ENCODE results near the gene PABPC1L. TPM values are rescaled to one million over a fixed set of nuclear protein-coding genes. Genes with fewer than 3 reads are reported as not detected.
"Not testable (repeated sequence)": the region's sequence is repeated elsewhere in the genome, so short reads cannot be mapped to it uniquely, and the experiment has no call there.

Gene PABPC1L
- total and polyA plus RNA-seq, 2 donors (not counting 1 experiment from before 2014, with no cell fraction given), result 105 to 295 TPM

DNA sequence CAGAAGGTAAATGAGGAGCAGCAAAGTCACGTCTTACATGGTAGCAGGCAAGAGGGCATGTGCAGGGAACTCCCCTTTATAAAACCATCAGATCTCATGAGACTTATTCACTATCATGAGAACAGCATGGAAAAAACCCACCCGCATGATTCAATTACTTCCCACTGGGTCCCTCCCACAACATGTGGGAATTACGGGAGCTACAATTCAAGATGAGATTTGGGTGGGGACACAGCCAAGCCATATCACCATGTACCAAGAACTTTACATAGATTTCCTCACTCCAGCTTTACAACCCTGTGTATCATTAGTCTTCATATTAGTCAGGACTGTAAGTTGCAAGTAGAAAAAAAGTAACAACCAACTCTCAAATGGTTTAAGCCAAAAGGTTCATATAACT, 45.4 kb upstream of the PABPC1L start:
- H3K4me3 Mint-ChIP-seq; DNase-seq; CTCF ChIA-PET; intact Hi-C loops (cut with micrococcal nuclease); H3K9ac ChIP-seq (ENCODE audit: low read length); H3K4me2 ChIP-seq (replicated peaks; ENCODE audit: low read depth, low read length, poor library complexity, severe bottlenecking); H3K27ac Mint-ChIP-seq; ATAC-seq (ENCODE audit: low read depth); H3K79me2 ChIP-seq (ENCODE audit: control insufficient read depth, insufficient read depth, low read length); H3K9me3 ChIP-seq (ENCODE audit: control extremely low read depth in 1 of 3, control insufficient read depth in 2 of 3, insufficient read depth in 1 of 3, low read length in 2 of 3); H3K36me3 ChIP-seq (replicated peaks in 1 of 2; ENCODE audit: control extremely low read depth in 1 of 2, control insufficient read depth in 1 of 2, extremely low read depth in 1 of 2, insufficient read depth in 2 of 2, low read length in 1 of 2); H3K27ac ChIP-seq (ENCODE audit: low read length in 2 of 2); H2AFZ ChIP-seq (ENCODE audit: insufficient read depth, low read depth, low read length, poor library complexity, severe bottlenecking); H3K4me1 Mint-ChIP-seq; H3K4me1 ChIP-seq (ENCODE audit: control insufficient read depth in 2 of 2, insufficient read depth in 2 of 2, low read length in 2 of 2); H3K9me3 Mint-ChIP-seq (ENCODE audit: insufficient read depth); H3K27me3 ChIP-seq (replicated peaks in 1 of 4; ENCODE audit: control extremely low read depth in 1 of 4, control insufficient read depth in 3 of 4, insufficient read depth in 4 of 4, low read length in 3 of 4); H4K20me1 ChIP-seq (ENCODE audit: control insufficient read depth, insufficient read depth, low read length, poor library complexity, severe bottlenecking); POLR2A ChIA-PET; H3K27me3 Mint-ChIP-seq; H3K4me3 ChIP-seq (ENCODE audit: control extremely low read depth in 1 of 5, extremely low read depth in 1 of 5, insufficient read depth in 1 of 5, low read depth in 2 of 5, low read length in 4 of 5): not testable (repeated sequence)
- WGBS (ENCODE audit: insufficient coverage), result 83% methylated on average over 2 of the region's 3 CpGs

DNA sequence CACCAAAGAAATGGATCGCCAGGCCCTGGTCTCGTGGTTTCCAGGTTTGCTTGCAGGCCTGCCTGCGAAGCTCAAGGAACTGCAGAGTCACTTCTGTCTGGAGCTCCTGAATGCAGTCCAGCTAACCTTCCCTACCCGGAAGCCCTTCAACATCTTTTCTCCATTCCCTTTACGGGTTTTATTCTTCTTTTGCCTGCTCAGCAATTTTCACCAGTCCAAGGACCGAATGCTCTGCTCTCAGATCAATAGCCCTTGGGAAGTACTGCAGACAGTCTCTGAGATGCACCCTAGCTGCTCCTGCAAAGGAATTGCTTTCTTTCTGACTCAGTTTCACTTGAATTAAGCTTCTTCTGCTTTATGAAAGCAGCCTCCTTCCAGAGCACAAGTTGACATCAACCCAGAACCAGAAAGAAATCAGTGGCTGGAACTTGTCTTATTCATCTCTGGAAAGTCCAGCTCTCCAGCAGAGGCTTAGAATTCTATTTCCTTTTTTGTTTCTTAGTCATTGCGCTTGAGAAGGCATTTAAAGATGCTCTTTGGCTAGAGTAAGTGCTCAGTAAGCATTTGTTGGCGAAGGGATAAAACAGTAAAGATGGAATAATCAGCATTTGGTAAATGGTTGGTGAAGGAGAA, 43.0 kb upstream of the PABPC1L start:
- WGBS (ENCODE audit: insufficient coverage), result 28% methylated on average over 8 of the region's 8 CpGs
- Histone ChIP-seq H3K79me2 (ENCODE audit: control insufficient read depth, insufficient read depth, low read length) (no peaks in the 10 kb centered on the region), H3K27me3 (replicated peaks in 1 of 4; ENCODE audit: control extremely low read depth in 1 of 4, control insufficient read depth in 3 of 4, insufficient read depth in 4 of 4, low read length in 3 of 4) (peaks cover 0 to 7% (median 1%) of the 10 kb centered on the region in 4 experiments), H3K9me3 (ENCODE audit: control extremely low read depth in 1 of 3, control insufficient read depth in 2 of 3, insufficient read depth in 1 of 3, low read length in 2 of 3) (no peaks in the 10 kb centered on the region), H3K36me3 (replicated peaks in 1 of 2; ENCODE audit: control extremely low read depth in 1 of 2, control insufficient read depth in 1 of 2, extremely low read depth in 1 of 2, insufficient read depth in 2 of 2, low read length in 1 of 2) (no peaks in the 10 kb centered on the region), H3K9ac (ENCODE audit: low read length) (peak overlapping the region; percentile 6), H2AFZ (ENCODE audit: insufficient read depth, low read depth, low read length, poor library complexity, severe bottlenecking) (peak overlapping the region; percentile 43), H4K20me1 (ENCODE audit: control insufficient read depth, insufficient read depth, low read length, poor library complexity, severe bottlenecking) (no peaks in the 10 kb centered on the region), H3K27ac (ENCODE audit: low read length in 2 of 2) (no peak overlapping the region), H3K4me1 (ENCODE audit: control insufficient read depth in 2 of 2, insufficient read depth in 2 of 2, low read length in 2 of 2) (peaks cover 0 to 8% of the 10 kb centered on the region in 2 donors), H3K4me2 (replicated peaks; ENCODE audit: low read depth, low read length, poor library complexity, severe bottlenecking) (peak overlapping the region; percentile 63), H3K4me3 (ENCODE audit: control extremely low read depth in 1 of 5, extremely low read depth in 1 of 5, insufficient read depth in 1 of 5, low read depth in 2 of 5, low read length in 4 of 5) (no peak overlapping the region)
- Mint-ChIP-seq H3K27ac (no peak overlapping the region), H3K4me1 (peaks cover 6% of the 10 kb centered on the region), H3K4me3 (peak overlapping the region; percentile 76), H3K27me3 (peaks cover 3% of the 10 kb centered on the region), H3K9me3 (ENCODE audit: insufficient read depth) (no peaks in the 10 kb centered on the region)
- CTCF ChIA-PET, result interaction anchor here (0.6 to 1.9 kb wide), 18 partner anchors 9 to 649 kb away, joined by 3 to 23 read pairs (median 4); partner anchors contain the start of gene YWHAB
- intact Hi-C loops (cut with micrococcal nuclease), result loop anchor here (1.0 to 5.0 kb wide), 5 partner anchors 120 to 750 kb away; no protein-coding TSS in a partner anchor
- no peak for TF ChIP-seq EZH2 (IDR thresholded peaks at IDR 0.05; ENCODE audit: borderline replicate concordance, insufficient read depth, low read depth, low read length, poor library complexity, severe bottlenecking)
- TF ChIP-seq, protein P1, sequence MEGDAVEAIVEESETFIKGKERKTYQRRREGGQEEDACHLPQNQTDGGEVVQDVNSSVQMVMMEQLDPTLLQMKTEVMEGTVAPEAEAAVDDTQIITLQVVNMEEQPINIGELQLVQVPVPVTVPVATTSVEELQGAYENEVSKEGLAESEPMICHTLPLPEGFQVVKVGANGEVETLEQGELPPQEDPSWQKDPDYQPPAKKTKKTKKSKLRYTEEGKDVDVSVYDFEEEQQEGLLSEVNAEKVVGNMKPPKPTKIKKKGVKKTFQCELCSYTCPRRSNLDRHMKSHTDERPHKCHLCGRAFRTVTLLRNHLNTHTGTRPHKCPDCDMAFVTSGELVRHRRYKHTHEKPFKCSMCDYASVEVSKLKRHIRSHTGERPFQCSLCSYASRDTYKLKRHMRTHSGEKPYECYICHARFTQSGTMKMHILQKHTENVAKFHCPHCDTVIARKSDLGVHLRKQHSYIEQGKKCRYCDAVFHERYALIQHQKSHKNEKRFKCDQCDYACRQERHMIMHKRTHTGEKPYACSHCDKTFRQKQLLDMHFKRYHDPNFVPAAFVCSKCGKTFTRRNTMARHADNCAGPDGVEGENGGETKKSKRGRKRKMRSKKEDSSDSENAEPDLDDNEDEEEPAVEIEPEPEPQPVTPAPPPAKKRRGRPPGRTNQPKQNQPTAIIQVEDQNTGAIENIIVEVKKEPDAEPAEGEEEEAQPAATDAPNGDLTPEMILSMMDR (IDR thresholded peaks at IDR 0.05), result no peak
- POLR2A ChIA-PET, result no interaction called here
- no peak for ATAC-seq (ENCODE audit: low read depth)
- DNase-seq, result no peak
